GM19239 (cell line): ENCODE measurements around the gene KAT2B.
"Not testable (repeated sequence)": the region's sequence is repeated elsewhere in the genome, so short reads cannot be mapped to it uniquely, and the experiment has no call there.

Experiments used
- DNase-seq: peaks from one replicate; pipeline ENCODE4 v3.0.0; 2011; ENCODE audit warnings: low spot score; ENCODE audit not compliant: insufficient read length
- FAIRE-seq: peaks from 2 replicates; lab custom pipeline; 2011; peaks lifted over from hg19 to GRCh38; lab: Jason Lieb, UNC

KAT2B gene

GRCh38 chr3:20039765-20040547 is at the start of gene KAT2B:
KAT2B (plus strand) TSS chr3:20040446; CDS start chr3:20040478, 32 bp downstream.
- DNase-seq (peak; percentile 72), FAIRE-seq (peak; percentile 23)

- DNase-seq: no peak
- FAIRE-seq: no peak
Observed at GRCh38 chr3:19994796-19995195, 45.5 kb upstream of the KAT2B start.

- DNase-seq (no peak), FAIRE-seq (no peak)
Observed at GRCh38 chr3:19997502-19997901, 42.7 kb upstream of the KAT2B start.

DNA sequence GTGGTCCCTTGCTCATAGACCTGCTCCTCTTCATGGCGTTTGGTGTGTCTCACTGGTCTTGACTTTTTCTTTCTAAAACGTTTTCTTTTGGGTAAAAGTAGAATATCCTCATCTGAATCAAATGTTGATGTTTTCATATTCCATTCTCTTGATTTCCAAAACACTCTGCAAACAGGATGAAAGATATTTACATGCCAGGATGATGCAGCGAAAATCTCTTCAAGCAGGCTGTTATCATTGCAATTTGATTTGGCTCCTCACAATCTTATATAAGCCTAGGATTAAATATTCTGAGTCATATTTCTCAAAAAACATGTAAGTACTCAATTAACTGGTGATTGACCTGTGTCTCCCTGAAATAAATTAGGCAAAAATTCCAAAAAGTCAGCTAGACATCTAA is 38.3 kb upstream of the KAT2B start:
- FAIRE-seq: no peak
- DNase-seq: no peak

- no peak for FAIRE-seq
- no peak for DNase-seq
Observed at GRCh38 chr3:20007960-20008359, 32.3 kb upstream of the KAT2B start.

- no peak for FAIRE-seq
- no peak for DNase-seq
Observed at GRCh38 chr3:20008646-20009045, 31.6 kb upstream of the KAT2B start.

DNA sequence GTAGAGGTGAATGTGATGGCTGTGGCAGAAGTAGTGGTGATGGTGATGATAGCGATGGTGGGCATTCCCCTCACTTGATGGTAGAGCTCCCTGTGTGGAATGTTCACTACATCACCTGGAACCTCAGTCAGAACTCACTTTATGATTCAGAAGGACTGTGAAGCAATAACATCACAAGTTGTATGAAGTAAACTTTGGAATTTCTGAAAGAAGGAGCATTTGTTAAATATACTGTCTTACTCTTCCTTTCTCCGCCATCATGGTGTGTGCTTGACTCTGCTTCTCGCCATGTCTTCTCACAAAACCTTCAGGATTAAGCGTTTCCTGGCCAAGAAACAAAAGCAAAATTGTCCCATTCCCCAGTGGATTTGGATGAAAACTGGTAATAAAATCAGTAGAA is 28.1 kb upstream of the KAT2B start, which contains the start of gene PP2D1:
Gene PP2D1 (minus strand): TSS at position 101 of the 400 bp plus-strand sequence. CDS start 192 bp downstream, outside the sequence.
- no peak for FAIRE-seq

GRCh38 chr3:20013396-20013795 is 26.9 kb upstream of the KAT2B start:
- DNase-seq (no peak), FAIRE-seq (no peak)

More for the DNA sequence above, 28.1 kb upstream of the KAT2B start, which contains the start of gene PP2D1:
- no peak for DNase-seq

GRCh38 chr3:20015525-20015924 is 24.7 kb upstream of the KAT2B start:
- no peak for DNase-seq
- FAIRE-seq: no peak

- DNase-seq, FAIRE-seq: not testable (repeated sequence)
Observed at GRCh38 chr3:20016076-20016475, 24.2 kb upstream of the KAT2B start.

- FAIRE-seq (no peak), DNase-seq (no peak)
Observed at GRCh38 chr3:20022954-20023622, 17.2 kb upstream of the KAT2B start.

- DNase-seq: no peak
- FAIRE-seq: no peak
Observed at GRCh38 chr3:20023623-20024405, 16.4 kb upstream of the KAT2B start.

DNA sequence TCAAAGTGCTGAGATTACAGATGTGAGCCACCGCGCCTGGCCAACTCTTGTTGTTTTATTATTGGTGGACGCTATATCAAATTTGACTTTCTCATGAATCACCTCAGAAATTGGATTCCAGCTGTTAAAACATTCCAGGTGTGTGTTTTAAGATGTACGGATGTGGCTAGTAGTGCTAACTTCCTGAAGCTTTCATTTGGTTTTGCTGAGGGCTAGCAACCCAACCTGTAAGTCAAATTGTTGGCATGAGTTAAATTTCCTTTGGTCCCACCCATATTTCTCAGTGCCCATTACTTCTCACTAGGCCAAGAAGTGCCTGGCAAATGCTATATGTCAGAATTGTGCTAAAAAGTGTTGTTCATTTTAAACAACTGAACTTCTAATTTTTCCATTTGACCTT is 13.1 kb upstream of the KAT2B start:
- FAIRE-seq (no peak), DNase-seq (no peak)

- no peak for DNase-seq
- FAIRE-seq: no peak
Observed at GRCh38 chr3:20028905-20029331, 11.3 kb upstream of the KAT2B start.

GRCh38 chr3:20031939-20032338 is 8.3 kb upstream of the KAT2B start:
- not testable (repeated sequence) for DNase-seq, FAIRE-seq

GRCh38 chr3:20035019-20035418 is 5.2 kb upstream of the KAT2B start:
- DNase-seq (no peak), FAIRE-seq (no peak)

- DNase-seq (no peak), FAIRE-seq (no peak)
Observed at GRCh38 chr3:20037255-20037996, 2.8 kb upstream of the KAT2B start.

DNA sequence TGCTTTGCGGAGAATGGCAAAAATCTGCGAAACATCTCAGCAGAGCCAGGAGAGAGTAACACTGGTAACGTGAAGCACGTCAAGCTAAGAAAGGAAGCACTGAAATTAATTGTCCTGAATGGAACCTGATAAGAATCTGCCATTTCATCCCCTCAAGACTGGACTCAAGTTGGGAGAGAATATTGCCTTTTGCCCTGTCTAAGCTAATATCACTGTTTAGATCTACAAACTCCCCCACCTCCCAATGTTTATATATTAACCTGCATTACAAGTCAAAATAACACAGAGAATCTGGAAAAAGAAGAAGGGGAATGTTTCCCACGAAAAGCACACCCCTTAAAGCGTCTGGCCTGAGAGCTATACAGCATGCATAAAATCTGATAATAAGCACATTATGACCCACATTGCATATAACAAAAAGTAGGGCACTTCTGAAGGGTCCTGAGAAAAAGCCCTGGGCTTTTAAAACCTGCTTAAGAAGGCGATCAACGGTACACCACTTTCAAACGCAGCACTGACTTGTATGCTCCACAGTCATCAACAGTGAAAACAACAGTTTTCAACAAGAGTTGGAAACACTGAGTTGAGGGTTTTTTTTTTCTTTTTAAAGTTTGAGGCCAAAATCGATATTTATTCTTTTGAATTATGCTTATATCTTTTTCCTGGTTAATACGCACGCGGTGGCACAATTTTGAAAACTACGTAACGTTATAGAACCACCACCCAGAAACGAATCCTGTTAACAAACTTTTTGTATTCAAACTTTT is 1.4 kb upstream of the KAT2B start:
- no peak for DNase-seq
- FAIRE-seq: peak; percentile 51

GRCh38 chr3:20039466-20039764 is 831 bp upstream of the KAT2B start:
- FAIRE-seq (peak; percentile 73), DNase-seq (no peak)
